Measurements from ENCODE around the gene GBF1.

DNA sequence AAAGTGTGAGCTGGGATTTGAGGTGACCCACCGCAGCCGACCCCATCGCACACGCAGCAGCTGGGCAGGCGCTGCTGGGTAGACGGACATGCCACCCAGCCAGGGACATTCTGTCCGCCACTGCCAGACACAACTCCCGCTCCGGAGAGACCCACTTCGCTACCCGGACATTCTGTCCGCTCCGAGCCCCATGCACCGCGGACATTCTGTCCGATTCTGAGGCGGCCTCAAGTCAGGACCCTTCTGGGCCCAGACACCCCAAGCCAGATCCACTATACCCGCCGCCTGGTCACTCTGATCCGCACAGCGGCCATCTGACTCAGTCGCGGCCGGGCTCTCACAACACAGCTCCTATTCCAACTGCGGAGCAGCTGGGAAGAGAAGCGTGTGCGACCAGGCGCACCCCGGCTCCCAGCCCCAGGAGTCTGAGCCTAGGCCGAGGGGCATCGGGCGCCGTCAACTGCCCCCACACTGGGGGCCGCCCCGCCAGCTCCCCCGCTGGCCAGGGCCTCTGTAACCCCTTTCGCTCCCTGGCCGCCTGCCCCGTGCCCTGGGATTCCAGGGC is 4.8 kb upstream of the GBF1 start:
- TF ChIP-seq, protein P1, sequence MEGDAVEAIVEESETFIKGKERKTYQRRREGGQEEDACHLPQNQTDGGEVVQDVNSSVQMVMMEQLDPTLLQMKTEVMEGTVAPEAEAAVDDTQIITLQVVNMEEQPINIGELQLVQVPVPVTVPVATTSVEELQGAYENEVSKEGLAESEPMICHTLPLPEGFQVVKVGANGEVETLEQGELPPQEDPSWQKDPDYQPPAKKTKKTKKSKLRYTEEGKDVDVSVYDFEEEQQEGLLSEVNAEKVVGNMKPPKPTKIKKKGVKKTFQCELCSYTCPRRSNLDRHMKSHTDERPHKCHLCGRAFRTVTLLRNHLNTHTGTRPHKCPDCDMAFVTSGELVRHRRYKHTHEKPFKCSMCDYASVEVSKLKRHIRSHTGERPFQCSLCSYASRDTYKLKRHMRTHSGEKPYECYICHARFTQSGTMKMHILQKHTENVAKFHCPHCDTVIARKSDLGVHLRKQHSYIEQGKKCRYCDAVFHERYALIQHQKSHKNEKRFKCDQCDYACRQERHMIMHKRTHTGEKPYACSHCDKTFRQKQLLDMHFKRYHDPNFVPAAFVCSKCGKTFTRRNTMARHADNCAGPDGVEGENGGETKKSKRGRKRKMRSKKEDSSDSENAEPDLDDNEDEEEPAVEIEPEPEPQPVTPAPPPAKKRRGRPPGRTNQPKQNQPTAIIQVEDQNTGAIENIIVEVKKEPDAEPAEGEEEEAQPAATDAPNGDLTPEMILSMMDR (IDR thresholded peaks at IDR 0.05): no peak
- TF ChIP-seq EP300 (IDR thresholded peaks at IDR 0.05; ENCODE audit: borderline replicate concordance in 1 of 2, low read depth in 1 of 2, low read length in 1 of 2) (no peak), YY1 (IDR thresholded peaks at IDR 0.05; ENCODE audit: low read depth) (no peak), ZBTB33 (IDR thresholded peaks at IDR 0.05; ENCODE audit: borderline replicate concordance, low read depth) (no peak), JUND (IDR thresholded peaks at IDR 0.05) (no peak), FOXJ3 (CRISPR knock-in tag; IDR thresholded peaks at IDR 0.05) (no peak)
- TF ChIP-seq, protein P2, sequence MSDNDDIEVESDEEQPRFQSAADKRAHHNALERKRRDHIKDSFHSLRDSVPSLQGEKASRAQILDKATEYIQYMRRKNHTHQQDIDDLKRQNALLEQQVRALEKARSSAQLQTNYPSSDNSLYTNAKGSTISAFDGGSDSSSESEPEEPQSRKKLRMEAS (IDR thresholded peaks at IDR 0.05; ENCODE audit: low read depth): no peak
- TF ChIP-seq, protein P3, sequence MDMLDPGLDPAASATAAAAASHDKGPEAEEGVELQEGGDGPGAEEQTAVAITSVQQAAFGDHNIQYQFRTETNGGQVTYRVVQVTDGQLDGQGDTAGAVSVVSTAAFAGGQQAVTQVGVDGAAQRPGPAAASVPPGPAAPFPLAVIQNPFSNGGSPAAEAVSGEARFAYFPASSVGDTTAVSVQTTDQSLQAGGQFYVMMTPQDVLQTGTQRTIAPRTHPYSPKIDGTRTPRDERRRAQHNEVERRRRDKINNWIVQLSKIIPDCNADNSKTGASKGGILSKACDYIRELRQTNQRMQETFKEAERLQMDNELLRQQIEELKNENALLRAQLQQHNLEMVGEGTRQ (IDR thresholded peaks at IDR 0.05; ENCODE audit: borderline replicate concordance, low read depth, low read length): no peak
